Loucy (cell line): ENCODE data around the gene PRKN.

ENCODE experiments used
- H2AFZ ChIP-seq: fragments of 200-600 bp; sonication (generic); 2 replicates; pipeline ENCODE4 v1.6.0; 2016; ENCODE audit warnings: antibody characterized with exemption, mild to moderate bottlenecking, low read length, moderate library complexity
- H3F3A ChIP-seq: fragments of 200-600 bp; 2 replicates; pipeline ENCODE4 v1.6.0; 2016; ENCODE audit warnings: antibody characterized with exemption, low read depth, mild to moderate bottlenecking
- H3K27me3 ChIP-seq: fragments of 200-600 bp; sonication (generic); 2 replicates; pipeline ENCODE4 v1.6.1; 2014; ENCODE audit warnings: low read length, mild to moderate bottlenecking; ENCODE audit not compliant: insufficient read depth, poor library complexity, severe bottlenecking
- H3K36me3 ChIP-seq: fragments of 200-600 bp; sonication (generic); 2 replicates; pipeline ENCODE4 v1.6.1; 2016; ENCODE audit warnings: low read length; ENCODE audit not compliant: insufficient read depth
- H3K4me1 ChIP-seq: fragments of 200-600 bp; sonication (generic); 2 replicates; pipeline ENCODE4 v1.5.1; 2014; ENCODE audit warnings: low read length, mild to moderate bottlenecking; ENCODE audit not compliant: insufficient read depth, poor library complexity, severe bottlenecking
- H3K4me2 ChIP-seq: fragments of 200-600 bp; sonication (generic); 2 replicates; pipeline ENCODE4 v1.6.0; 2014; ENCODE audit warnings: antibody characterized with exemption, low read length, low read depth, mild to moderate bottlenecking; ENCODE audit not compliant: poor library complexity, severe bottlenecking
- H3K4me3 ChIP-seq: fragments of 200-600 bp; sonication (generic); 2 replicates; pipeline ENCODE4 v1.5.1; 2014; ENCODE audit warnings: low read length, mild to moderate bottlenecking, mixed read lengths; ENCODE audit not compliant: poor library complexity, severe bottlenecking
- H3K79me2 ChIP-seq: fragments of 200-600 bp; sonication (generic); 2 replicates; pipeline ENCODE4 v1.6.1; 2014; ENCODE audit warnings: low read length; ENCODE audit not compliant: insufficient read depth
- H3K9ac ChIP-seq: fragments of 200-600 bp; sonication (generic); 2 replicates; pipeline ENCODE4 v1.6.0; 2014; ENCODE audit warnings: mild to moderate bottlenecking, low read depth, low read length, moderate library complexity; ENCODE audit not compliant: poor library complexity, severe bottlenecking
- H3K9me2 ChIP-seq: fragments of 200-600 bp; sonication (generic); replicated peaks from 2 replicates; pipeline ENCODE4 v1.6.1; 2016; ENCODE audit warnings: low read depth, low read length, mixed read lengths
- H3K9me3 ChIP-seq: fragments of 200-600 bp; sonication (generic); 2 replicates; pipeline ENCODE4 v1.6.1; 2014; ENCODE audit warnings: mild to moderate bottlenecking, antibody characterized with exemption, low read length, low read depth; ENCODE audit not compliant: insufficient read depth
- H4K20me1 ChIP-seq: fragments of 200-600 bp; sonication (generic); 2 replicates; pipeline ENCODE4 v1.6.0; 2014; ENCODE audit warnings: antibody characterized with exemption, low read length, mild to moderate bottlenecking; ENCODE audit not compliant: insufficient read depth, poor library complexity, severe bottlenecking
- EZH2phosphoT487 ChIP-seq: fragments of 200-600 bp; IDR thresholded peaks from 2 replicates; pipeline ENCODE4 v1.6.1; 2018; ENCODE audit warnings: antibody characterized with exemption, mild to moderate bottlenecking, moderate library complexity, borderline replicate concordance
- TF ChIP-seq, protein P1 (sequence below): fragments of 200-600 bp; sonication (generic); conservative IDR thresholded peaks from 2 replicates; pipeline ENCODE4 v1.5.1; 2014; ENCODE audit warnings: mild to moderate bottlenecking, antibody characterized with exemption, low read length

PRKN gene

DNA sequence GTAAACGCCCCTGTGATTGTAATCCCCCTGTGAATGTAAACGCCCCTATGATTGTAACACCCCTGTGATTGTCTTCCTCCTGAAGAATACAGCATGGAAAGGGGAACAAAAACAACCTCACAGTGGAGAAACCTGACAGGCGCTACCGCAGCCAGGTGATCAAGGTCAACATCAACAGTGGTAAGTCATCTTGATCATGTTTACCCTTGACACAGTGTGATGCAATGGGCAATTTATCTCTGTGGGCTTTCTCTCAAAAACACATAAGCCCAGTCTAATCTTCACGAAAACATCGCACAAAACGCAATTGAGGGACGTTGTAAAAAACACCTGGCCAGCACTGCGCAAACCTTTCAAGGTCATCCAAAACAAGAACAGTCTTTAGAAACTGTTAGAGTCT is 277.2 kb downstream of the PRKN start:
- H3K79me2 ChIP-seq: no peaks in the 10 kb centered on the region
- no peaks in the 10 kb centered on the region for H3K36me3 ChIP-seq
- H3K9ac ChIP-seq: no peak overlapping the region
- H3K9me3 ChIP-seq: 0 out of 2 replicates have a peak, but pooled peaks cover 3% of the 10 kb centered on the region
- no peaks in the 10 kb centered on the region for H3F3A ChIP-seq
- no peaks in the 10 kb centered on the region for H3K4me1 ChIP-seq
- no peak overlapping the region for H3K4me3 ChIP-seq
- TF ChIP-seq EZH2phosphoT487: no peak
- TF ChIP-seq, protein P1, sequence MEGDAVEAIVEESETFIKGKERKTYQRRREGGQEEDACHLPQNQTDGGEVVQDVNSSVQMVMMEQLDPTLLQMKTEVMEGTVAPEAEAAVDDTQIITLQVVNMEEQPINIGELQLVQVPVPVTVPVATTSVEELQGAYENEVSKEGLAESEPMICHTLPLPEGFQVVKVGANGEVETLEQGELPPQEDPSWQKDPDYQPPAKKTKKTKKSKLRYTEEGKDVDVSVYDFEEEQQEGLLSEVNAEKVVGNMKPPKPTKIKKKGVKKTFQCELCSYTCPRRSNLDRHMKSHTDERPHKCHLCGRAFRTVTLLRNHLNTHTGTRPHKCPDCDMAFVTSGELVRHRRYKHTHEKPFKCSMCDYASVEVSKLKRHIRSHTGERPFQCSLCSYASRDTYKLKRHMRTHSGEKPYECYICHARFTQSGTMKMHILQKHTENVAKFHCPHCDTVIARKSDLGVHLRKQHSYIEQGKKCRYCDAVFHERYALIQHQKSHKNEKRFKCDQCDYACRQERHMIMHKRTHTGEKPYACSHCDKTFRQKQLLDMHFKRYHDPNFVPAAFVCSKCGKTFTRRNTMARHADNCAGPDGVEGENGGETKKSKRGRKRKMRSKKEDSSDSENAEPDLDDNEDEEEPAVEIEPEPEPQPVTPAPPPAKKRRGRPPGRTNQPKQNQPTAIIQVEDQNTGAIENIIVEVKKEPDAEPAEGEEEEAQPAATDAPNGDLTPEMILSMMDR: no peak
- H3K27me3 ChIP-seq: no peaks in the 10 kb centered on the region
- no peaks in the 10 kb centered on the region for H4K20me1 ChIP-seq
- H3K4me2 ChIP-seq: no peak overlapping the region
- no peak overlapping the region for H2AFZ ChIP-seq
- H3K9me2 ChIP-seq: no peaks in the 10 kb centered on the region

DNA sequence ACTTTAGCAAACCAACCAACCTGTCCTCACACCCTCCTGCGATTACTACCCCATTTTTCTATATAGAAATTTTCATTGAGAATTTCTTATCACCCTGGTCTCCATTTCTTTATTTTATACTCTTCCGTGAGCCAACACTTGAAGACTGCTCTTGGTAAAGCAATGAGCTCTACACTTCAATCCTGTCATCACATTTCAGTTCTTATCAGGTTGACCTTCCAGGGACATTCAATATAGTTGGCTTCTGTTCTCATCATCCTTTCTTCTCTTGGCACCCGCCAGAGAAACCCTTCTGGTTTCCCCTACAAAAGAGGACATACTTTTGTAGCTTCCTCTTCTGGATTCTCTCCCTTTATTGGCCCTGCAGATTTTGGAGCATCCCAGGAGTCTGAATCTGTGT is 279.3 kb downstream of the PRKN start:
- Histone ChIP-seq H3K79me2 (no peaks in the 10 kb centered on the region), H3K36me3 (no peaks in the 10 kb centered on the region), H3K9ac (no peak overlapping the region), H4K20me1 (no peaks in the 10 kb centered on the region), H3K4me2 (no peak overlapping the region), H3K27me3 (no peaks in the 10 kb centered on the region), H3K4me3 (no peak overlapping the region), H3K9me3 (no peaks in the 10 kb centered on the region), H3K9me2 (no peaks in the 10 kb centered on the region), H2AFZ (no peak overlapping the region), H3K4me1 (no peaks in the 10 kb centered on the region), H3F3A (no peaks in the 10 kb centered on the region)
- TF ChIP-seq, protein P1: no peak
- TF ChIP-seq EZH2phosphoT487: no peak

DNA sequence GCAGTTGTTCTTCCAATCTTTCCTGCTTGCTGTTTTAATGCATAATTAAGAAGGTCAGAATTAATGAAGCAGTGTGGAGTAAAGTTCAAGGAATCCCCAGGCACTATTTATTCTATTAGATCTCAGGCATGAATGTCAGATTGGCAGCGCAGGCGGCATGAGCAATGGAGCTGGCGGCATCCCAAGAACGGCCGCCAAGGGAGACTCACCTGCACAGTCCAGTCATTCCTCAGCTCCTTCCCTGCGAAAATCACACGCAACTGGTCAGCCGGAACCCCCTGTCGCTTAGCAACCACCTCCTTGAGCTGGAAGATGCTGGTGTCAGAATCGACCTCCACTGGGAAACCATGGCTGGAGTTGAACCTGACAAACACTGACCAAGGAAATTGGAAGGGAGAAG is 284.5 kb downstream of the PRKN start:
- no peaks in the 10 kb centered on the region for H3K27me3 ChIP-seq
- no peak overlapping the region for H3K9ac ChIP-seq
- no peaks in the 10 kb centered on the region for H3F3A ChIP-seq
- peaks cover 3% of the 10 kb centered on the region; the same call in 1 of the 2 replicates for H3K9me3 ChIP-seq
- H2AFZ ChIP-seq: no peak overlapping the region
- no peak overlapping the region for H3K4me2 ChIP-seq
- H4K20me1 ChIP-seq: no peaks in the 10 kb centered on the region
- TF ChIP-seq, protein P1: no peak
- TF ChIP-seq EZH2phosphoT487: no peak
- H3K9me2 ChIP-seq: no peaks in the 10 kb centered on the region
- no peak overlapping the region for H3K4me3 ChIP-seq
- H3K36me3 ChIP-seq: no peaks in the 10 kb centered on the region
- no peaks in the 10 kb centered on the region for H3K79me2 ChIP-seq
- no peaks in the 10 kb centered on the region for H3K4me1 ChIP-seq
